Cardiac fibroblast (primary cell): ENCODE measurements around the gene TCF7.

ENCODE experiments used
- DNase-seq, 2 donors: peaks; one replicate each; pipeline versions ENCODE4 v3.0.0 to v3.0.0-alpha.2; 2010; ENCODE audit warnings: low read depth in 2 of 2
- H3K4me3 ChIP-seq, 2 donors: replicated peaks in 1 of 2; 1 replicate in 1 of 2; 2 replicates in 1 of 2; pipeline ENCODE4 v1.5.1; 2011; ENCODE audit warnings: low read depth in 2 of 2, low read length in 2 of 2, mild to moderate bottlenecking in 2 of 2, moderate library complexity in 1 of 2
- CTCF ChIP-seq: IDR thresholded peaks from one replicate; pipeline ENCODE4 v1.5.1; 2011; ENCODE audit warnings: low read depth, mild to moderate bottlenecking, low read length, inconsistent platforms

Gene TCF7

GRCh38 chr5:134084570-134084969 lies 29.9 kb upstream of the TCF7 start:
- no peak for TF ChIP-seq CTCF
- DNase-seq, result no peak
- no peak overlapping the region for H3K4me3 ChIP-seq

GRCh38 chr5:134085411-134085810 lies 29.1 kb upstream of the TCF7 start:
- no peak for DNase-seq
- no peak overlapping the region for H3K4me3 ChIP-seq
- TF ChIP-seq CTCF, result no peak

- no peak for TF ChIP-seq CTCF
- no peak for DNase-seq
- H3K4me3 ChIP-seq, result no peak overlapping the region
Observed at GRCh38 chr5:134086225-134086942, 28.1 kb upstream of the TCF7 start.

GRCh38 chr5:134086943-134087305 lies 27.6 kb upstream of the TCF7 start:
- no peak overlapping the region for H3K4me3 ChIP-seq
- no peak for TF ChIP-seq CTCF
- DNase-seq, result no peak

GRCh38 chr5:134088291-134088690 lies 26.2 kb upstream of the TCF7 start:
- no peak for TF ChIP-seq CTCF
- no peak for DNase-seq
- no peak overlapping the region for H3K4me3 ChIP-seq

- no peak for TF ChIP-seq CTCF
- no peak for DNase-seq
- no peak overlapping the region for H3K4me3 ChIP-seq
Observed at GRCh38 chr5:134088994-134089560, 25.4 kb upstream of the TCF7 start.

- no peak for TF ChIP-seq CTCF
- no peak for DNase-seq
- H3K4me3 ChIP-seq, result no peak overlapping the region
Observed at GRCh38 chr5:134090522-134090921, 24.0 kb upstream of the TCF7 start.
